WTC11 (cell line): ENCODE results near the gene AMBRA1. TPM values are rescaled to one million over a fixed set of nuclear protein-coding genes. Genes with fewer than 3 reads are reported as not detected.

Experiments used
- ATAC-seq: fragments of 200-7000 bp; cut with Tn5 transposase; 2 replicates; pipeline ENCODE4 v1.10.0; 2021; ENCODE audit warnings: mild to moderate bottlenecking, moderate library complexity
- CTCF ChIA-PET: fragments of 300-600 bp; sonication (Branson Sonifier 250); formaldehyde crosslinking; loops from one replicate; lab custom pipeline; 2021; ENCODE audit warnings: antibody characterized with exemption; lab: Charles Lee
- POLR2A ChIA-PET: fragments of 350-600 bp; sonication (Branson Sonifier 250); formaldehyde crosslinking; loops from one replicate; lab custom pipeline; 2021; ENCODE audit warnings: antibody characterized with exemption; lab: Charles Lee
- DNase-seq: peaks from one replicate; pipeline ENCODE4 v3.0.0; 2021; ENCODE audit warnings: low spot score
- H3K27ac Mint-ChIP-seq: 2 replicates; pipeline ENCODE4 v1.8.0; 2021; ENCODE audit warnings: mixed read lengths
- H3K27me3 Mint-ChIP-seq: 2 replicates; pipeline ENCODE4 v1.8.0; 2021; ENCODE audit warnings: low read depth, mild to moderate bottlenecking, moderate library complexity, mixed read lengths
- H3K36me3 Mint-ChIP-seq: 2 replicates; pipeline ENCODE4 v1.8.0; 2021; ENCODE audit warnings: mixed read lengths
- H3K4me1 Mint-ChIP-seq: 2 replicates; pipeline ENCODE4 v1.8.0; 2022; ENCODE audit warnings: mixed read lengths
- H3K4me3 Mint-ChIP-seq: 2 replicates; pipeline ENCODE4 v1.8.0; 2021; ENCODE audit warnings: mild to moderate bottlenecking, moderate library complexity, mixed read lengths
- H3K9me3 Mint-ChIP-seq: 2 replicates; pipeline ENCODE4 v1.8.0; 2021; ENCODE audit warnings: mixed read lengths
- ELF4 ChIP-seq: sonication (generic); formaldehyde crosslinking; IDR thresholded peaks from 2 replicates; pipeline ENCODE4 v1.8.1; 2022; ENCODE audit warnings: low read depth, mild to moderate bottlenecking, moderate library complexity, missing genetic modification reagents
- EMX1 ChIP-seq: fragments of 250-450 bp; sonication (Bioruptor Pico); IDR thresholded peaks from 2 replicates; pipeline ENCODE4 v1.8.0; 2021; ENCODE audit warnings: mild to moderate bottlenecking
- FOXK1 ChIP-seq: sonication (generic); formaldehyde crosslinking; IDR thresholded peaks from 2 replicates; pipeline ENCODE4 v1.8.0; 2022; ENCODE audit warnings: mild to moderate bottlenecking, moderate library complexity, missing genetic modification reagents
- GABPB1 ChIP-seq: sonication (generic); formaldehyde crosslinking; IDR thresholded peaks from 2 replicates; pipeline ENCODE4 v1.8.1; 2023; ENCODE audit warnings: mild to moderate bottlenecking, missing genetic modification reagents
- HMGA2 ChIP-seq: fragments of 250-450 bp; sonication (Bioruptor Pico); IDR thresholded peaks from 2 replicates; pipeline ENCODE4 v1.4.0; 2021; ENCODE audit warnings: mild to moderate bottlenecking, moderate library complexity
- MYBL2 ChIP-seq: sonication (generic); formaldehyde crosslinking; IDR thresholded peaks from 2 replicates; pipeline ENCODE4 v1.8.1; 2023; ENCODE audit warnings: mild to moderate bottlenecking, moderate library complexity, missing genetic modification reagents
- NFYB ChIP-seq: sonication (generic); formaldehyde crosslinking; conservative IDR thresholded peaks from 2 replicates; pipeline ENCODE4 v1.8.0; 2022; ENCODE audit warnings: low read depth, missing genetic modification reagents
- SP1 ChIP-seq: sonication (generic); formaldehyde crosslinking; conservative IDR thresholded peaks from 2 replicates; pipeline ENCODE4 v1.8.1; 2022; ENCODE audit warnings: missing genetic modification reagents
- ZBTB21 ChIP-seq: sonication (generic); formaldehyde crosslinking; IDR thresholded peaks from 2 replicates; pipeline ENCODE4 v1.8.1; 2023; ENCODE audit warnings: mild to moderate bottlenecking, missing genetic modification reagents, borderline replicate concordance
- ZNF416 ChIP-seq: fragments of 250-450 bp; sonication (Bioruptor Pico); IDR thresholded peaks from 2 replicates; pipeline ENCODE4 v1.9.0; 2021; ENCODE audit warnings: mild to moderate bottlenecking, inconsistent platforms
- total RNA-seq: library from RNA; stranded (reverse); gene quantifications from 3 replicates; pipeline ENCODE4 v1.2.3, GENCODE V29; 2021
- TF ChIP-seq, protein P1 (sequence below): sonication (generic); formaldehyde crosslinking; IDR thresholded peaks from 2 replicates; pipeline ENCODE4 v1.8.1; 2022; ENCODE audit warnings: mild to moderate bottlenecking, moderate library complexity, missing genetic modification reagents
- TF ChIP-seq, protein P2 (sequence below): sonication (generic); formaldehyde crosslinking; IDR thresholded peaks from 2 replicates; pipeline ENCODE4 v1.8.1; 2022; ENCODE audit warnings: low read depth, missing genetic modification reagents, borderline replicate concordance
- TF ChIP-seq, protein P3 (sequence below): sonication (generic); formaldehyde crosslinking; IDR thresholded peaks from 2 replicates; pipeline ENCODE4 v1.8.0; 2023; ENCODE audit warnings: missing genetic modification reagents, mild to moderate bottlenecking, borderline replicate concordance
- TF ChIP-seq, protein P4 (sequence below): sonication (generic); formaldehyde crosslinking; IDR thresholded peaks from 2 replicates; pipeline ENCODE4 v1.8.1; 2023; ENCODE audit warnings: mild to moderate bottlenecking, moderate library complexity, missing genetic modification reagents
- TF ChIP-seq, protein P5 (sequence below): fragments of 250-450 bp; sonication (Bioruptor Pico); IDR thresholded peaks from 2 replicates; pipeline ENCODE4 v1.9.0; 2021; ENCODE audit warnings: mild to moderate bottlenecking
- TF ChIP-seq, protein P6 (sequence below): sonication (generic); formaldehyde crosslinking; IDR thresholded peaks from 2 replicates; pipeline ENCODE4 v1.8.1; 2022; ENCODE audit warnings: low read depth, mild to moderate bottlenecking, moderate library complexity, missing genetic modification reagents, borderline replicate concordance

Gene AMBRA1
- total RNA-seq, 1 experiment from 2014 or later = 35.0 TPM

DNA sequence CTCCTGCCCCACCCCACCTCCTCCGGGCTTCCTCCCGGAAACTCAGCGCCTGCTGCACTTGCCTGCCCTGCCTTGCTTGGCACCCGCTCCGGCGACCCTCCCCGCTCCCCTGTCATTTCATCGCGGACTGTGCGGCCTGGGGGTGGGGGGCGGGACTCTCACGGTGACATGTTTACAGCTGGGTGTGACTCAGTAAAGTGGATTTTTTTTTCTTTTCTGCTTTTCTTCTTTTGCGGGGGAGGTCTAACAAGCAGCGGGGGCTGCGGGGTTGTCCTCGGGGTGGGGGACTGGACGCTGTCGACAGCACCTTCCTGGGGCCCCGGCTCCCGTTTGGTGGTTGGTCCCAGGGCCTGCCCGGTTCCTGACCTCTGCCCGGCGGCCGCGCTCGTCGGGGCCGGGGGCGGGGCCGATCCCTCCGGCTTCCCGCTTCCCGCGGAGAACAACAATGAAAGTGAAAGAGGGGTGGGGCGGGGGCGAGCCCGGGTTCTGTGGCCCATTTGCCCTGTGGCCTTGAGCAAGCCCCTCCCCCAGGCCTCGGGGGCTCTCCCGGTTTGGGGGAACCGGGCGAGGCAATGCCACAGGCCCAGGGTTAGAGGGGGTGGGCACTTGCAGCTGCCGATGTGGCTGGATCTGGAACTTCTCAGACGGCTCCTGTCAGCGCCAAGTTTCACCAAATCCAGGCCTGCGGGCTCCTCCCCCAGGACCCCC, 213.3 kb downstream of the AMBRA1 start:
- H3K36me3 Mint-ChIP-seq = peaks cover 17% of the 10 kb centered on the region
- ChIA-PET CTCF (interaction anchor here (1.9 to 5.2 kb wide), 3 partner anchors 8 to 29 kb away, joined by 12 to 51 read pairs (median 29); partner anchors contain the start of gene CHRM4), POLR2A (interaction anchor here (1.0 to 1.5 kb wide), 3 partner anchors 12 to 137 kb away, joined by 3 to 5 read pairs (median 5); no protein-coding TSS in a partner anchor)
- TF ChIP-seq ELF4 = no peak
- 0 out of 2 replicates have a peak, but pooled peaks have one; percentile 26 for TF ChIP-seq MYBL2
- TF ChIP-seq NFYB = no peak
- peak; percentile 24; the same call in 1 of the 2 replicates for TF ChIP-seq GABPB1 (CRISPR knock-in tag)
- TF ChIP-seq, protein P1, sequence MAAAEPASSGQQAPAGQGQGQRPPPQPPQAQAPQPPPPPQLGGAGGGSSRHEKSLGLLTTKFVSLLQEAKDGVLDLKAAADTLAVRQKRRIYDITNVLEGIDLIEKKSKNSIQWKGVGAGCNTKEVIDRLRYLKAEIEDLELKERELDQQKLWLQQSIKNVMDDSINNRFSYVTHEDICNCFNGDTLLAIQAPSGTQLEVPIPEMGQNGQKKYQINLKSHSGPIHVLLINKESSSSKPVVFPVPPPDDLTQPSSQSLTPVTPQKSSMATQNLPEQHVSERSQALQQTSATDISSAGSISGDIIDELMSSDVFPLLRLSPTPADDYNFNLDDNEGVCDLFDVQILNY = 0 out of 2 replicates have a peak, but pooled peaks have one; percentile 31
- TF ChIP-seq, protein P2, sequence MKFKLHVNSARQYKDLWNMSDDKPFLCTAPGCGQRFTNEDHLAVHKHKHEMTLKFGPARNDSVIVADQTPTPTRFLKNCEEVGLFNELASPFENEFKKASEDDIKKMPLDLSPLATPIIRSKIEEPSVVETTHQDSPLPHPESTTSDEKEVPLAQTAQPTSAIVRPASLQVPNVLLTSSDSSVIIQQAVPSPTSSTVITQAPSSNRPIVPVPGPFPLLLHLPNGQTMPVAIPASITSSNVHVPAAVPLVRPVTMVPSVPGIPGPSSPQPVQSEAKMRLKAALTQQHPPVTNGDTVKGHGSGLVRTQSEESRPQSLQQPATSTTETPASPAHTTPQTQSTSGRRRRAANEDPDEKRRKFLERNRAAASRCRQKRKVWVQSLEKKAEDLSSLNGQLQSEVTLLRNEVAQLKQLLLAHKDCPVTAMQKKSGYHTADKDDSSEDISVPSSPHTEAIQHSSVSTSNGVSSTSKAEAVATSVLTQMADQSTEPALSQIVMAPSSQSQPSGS = no peak
- TF ChIP-seq, protein P3, sequence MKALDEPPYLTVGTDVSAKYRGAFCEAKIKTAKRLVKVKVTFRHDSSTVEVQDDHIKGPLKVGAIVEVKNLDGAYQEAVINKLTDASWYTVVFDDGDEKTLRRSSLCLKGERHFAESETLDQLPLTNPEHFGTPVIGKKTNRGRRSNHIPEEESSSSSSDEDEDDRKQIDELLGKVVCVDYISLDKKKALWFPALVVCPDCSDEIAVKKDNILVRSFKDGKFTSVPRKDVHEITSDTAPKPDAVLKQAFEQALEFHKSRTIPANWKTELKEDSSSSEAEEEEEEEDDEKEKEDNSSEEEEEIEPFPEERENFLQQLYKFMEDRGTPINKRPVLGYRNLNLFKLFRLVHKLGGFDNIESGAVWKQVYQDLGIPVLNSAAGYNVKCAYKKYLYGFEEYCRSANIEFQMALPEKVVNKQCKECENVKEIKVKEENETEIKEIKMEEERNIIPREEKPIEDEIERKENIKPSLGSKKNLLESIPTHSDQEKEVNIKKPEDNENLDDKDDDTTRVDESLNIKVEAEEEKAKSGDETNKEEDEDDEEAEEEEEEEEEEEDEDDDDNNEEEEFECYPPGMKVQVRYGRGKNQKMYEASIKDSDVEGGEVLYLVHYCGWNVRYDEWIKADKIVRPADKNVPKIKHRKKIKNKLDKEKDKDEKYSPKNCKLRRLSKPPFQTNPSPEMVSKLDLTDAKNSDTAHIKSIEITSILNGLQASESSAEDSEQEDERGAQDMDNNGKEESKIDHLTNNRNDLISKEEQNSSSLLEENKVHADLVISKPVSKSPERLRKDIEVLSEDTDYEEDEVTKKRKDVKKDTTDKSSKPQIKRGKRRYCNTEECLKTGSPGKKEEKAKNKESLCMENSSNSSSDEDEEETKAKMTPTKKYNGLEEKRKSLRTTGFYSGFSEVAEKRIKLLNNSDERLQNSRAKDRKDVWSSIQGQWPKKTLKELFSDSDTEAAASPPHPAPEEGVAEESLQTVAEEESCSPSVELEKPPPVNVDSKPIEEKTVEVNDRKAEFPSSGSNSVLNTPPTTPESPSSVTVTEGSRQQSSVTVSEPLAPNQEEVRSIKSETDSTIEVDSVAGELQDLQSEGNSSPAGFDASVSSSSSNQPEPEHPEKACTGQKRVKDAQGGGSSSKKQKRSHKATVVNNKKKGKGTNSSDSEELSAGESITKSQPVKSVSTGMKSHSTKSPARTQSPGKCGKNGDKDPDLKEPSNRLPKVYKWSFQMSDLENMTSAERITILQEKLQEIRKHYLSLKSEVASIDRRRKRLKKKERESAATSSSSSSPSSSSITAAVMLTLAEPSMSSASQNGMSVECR (CRISPR knock-in tag) = no peak
- no peak for TF ChIP-seq HMGA2
- peak; percentile 66 for TF ChIP-seq SP1
- TF ChIP-seq, protein P4, sequence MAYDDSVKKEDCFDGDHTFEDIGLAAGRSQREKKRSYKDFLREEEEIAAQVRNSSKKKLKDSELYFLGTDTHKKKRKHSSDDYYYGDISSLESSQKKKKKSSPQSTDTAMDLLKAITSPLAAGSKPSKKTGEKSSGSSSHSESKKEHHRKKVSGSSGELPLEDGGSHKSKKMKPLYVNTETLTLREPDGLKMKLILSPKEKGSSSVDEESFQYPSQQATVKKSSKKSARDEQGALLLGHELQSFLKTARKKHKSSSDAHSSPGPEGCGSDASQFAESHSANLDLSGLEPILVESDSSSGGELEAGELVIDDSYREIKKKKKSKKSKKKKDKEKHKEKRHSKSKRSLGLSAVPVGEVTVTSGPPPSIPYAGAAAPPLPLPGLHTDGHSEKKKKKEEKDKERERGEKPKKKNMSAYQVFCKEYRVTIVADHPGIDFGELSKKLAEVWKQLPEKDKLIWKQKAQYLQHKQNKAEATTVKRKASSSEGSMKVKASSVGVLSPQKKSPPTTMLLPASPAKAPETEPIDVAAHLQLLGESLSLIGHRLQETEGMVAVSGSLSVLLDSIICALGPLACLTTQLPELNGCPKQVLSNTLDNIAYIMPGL (CRISPR knock-in tag) = 0 out of 2 replicates have a peak, but pooled peaks have one; percentile 41
- TF ChIP-seq, protein P5, sequence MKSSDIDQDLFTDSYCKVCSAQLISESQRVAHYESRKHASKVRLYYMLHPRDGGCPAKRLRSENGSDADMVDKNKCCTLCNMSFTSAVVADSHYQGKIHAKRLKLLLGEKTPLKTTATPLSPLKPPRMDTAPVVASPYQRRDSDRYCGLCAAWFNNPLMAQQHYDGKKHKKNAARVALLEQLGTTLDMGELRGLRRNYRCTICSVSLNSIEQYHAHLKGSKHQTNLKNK (CRISPR knock-in tag) = no peak
- TF ChIP-seq FOXK1 = peak; percentile 38
- TF ChIP-seq ZNF416 (CRISPR knock-in tag) = peak; percentile 28; the same call in 1 of the 2 replicates
- 0 out of 2 replicates have a peak, but pooled peaks have one; percentile 47 for TF ChIP-seq ZBTB21
- TF ChIP-seq, protein P6, sequence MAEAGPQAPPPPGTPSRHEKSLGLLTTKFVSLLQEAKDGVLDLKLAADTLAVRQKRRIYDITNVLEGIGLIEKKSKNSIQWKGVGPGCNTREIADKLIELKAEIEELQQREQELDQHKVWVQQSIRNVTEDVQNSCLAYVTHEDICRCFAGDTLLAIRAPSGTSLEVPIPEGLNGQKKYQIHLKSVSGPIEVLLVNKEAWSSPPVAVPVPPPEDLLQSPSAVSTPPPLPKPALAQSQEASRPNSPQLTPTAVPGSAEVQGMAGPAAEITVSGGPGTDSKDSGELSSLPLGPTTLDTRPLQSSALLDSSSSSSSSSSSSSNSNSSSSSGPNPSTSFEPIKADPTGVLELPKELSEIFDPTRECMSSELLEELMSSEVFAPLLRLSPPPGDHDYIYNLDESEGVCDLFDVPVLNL (CRISPR knock-in tag) = no peak
- 0 out of 2 replicates have a peak, but pooled peaks have one; percentile 30 for TF ChIP-seq EMX1 (CRISPR knock-in tag)
- peak overlapping the region; percentile 76 for H3K27ac Mint-ChIP-seq
- DNase-seq (peak; percentile 91), ATAC-seq (peak; percentile 38)
- H3K27me3 Mint-ChIP-seq = no peaks in the 10 kb centered on the region
- peaks cover 21% of the 10 kb centered on the region for H3K4me1 Mint-ChIP-seq
- no peaks in the 10 kb centered on the region for H3K9me3 Mint-ChIP-seq
- H3K4me3 Mint-ChIP-seq = peak overlapping the region; percentile 69
